COLO668 (cell line): Measurements from ENCODE around the gene SLC25A26.
"Not testable (repeated sequence)": the region's sequence is repeated elsewhere in the genome, so short reads cannot be mapped to it uniquely, and the experiment has no call there.

Source experiments
- DNase-seq: peaks from one replicate; lab custom pipeline; 2025; ENCODE audit not compliant: unreplicated experiment; lab: John Stamatoyannopoulos, UW

The SLC25A26 gene

DNA sequence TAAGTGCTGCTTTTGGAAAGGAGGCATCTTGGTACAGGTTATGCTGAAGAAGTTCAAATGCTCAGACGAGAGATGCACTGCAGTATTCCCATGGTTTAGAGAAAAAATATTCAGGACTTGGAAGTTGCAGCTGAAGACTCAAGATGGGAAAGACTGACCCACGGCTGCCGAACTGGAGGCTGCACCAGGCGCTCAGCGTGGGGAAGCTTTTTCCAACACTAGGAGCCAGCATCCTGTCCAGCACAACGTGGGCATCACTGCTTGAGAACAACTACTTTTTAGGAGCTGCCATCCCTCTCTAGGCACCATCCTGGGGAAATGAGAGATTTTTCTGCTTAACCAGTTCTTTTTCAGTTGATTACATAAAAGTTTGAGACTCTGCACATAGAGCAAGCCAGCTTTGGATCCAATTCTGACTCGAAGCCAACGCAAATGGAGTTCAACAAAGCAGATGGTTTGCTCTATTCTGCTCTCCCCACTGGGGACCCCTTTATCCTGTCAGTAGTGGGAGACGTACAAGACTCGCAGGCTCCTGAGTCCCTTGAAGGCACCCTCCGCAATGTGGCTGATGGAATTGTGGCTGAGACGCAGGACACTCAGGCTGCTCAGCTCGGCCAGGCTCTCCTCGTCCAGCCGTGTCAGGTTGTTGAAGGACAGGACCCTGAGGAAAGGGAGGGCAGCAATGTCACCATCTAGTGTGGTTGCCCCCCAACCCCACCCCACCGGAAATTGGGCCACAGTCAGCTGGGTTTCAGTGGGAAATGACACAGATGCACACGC lies 186.2 kb downstream of the SLC25A26 start:
- no peak for DNase-seq

GRCh38 chr3:66407611-66408218 lies 186.9 kb downstream of the SLC25A26 start:
- DNase-seq = peak; percentile 66

DNA sequence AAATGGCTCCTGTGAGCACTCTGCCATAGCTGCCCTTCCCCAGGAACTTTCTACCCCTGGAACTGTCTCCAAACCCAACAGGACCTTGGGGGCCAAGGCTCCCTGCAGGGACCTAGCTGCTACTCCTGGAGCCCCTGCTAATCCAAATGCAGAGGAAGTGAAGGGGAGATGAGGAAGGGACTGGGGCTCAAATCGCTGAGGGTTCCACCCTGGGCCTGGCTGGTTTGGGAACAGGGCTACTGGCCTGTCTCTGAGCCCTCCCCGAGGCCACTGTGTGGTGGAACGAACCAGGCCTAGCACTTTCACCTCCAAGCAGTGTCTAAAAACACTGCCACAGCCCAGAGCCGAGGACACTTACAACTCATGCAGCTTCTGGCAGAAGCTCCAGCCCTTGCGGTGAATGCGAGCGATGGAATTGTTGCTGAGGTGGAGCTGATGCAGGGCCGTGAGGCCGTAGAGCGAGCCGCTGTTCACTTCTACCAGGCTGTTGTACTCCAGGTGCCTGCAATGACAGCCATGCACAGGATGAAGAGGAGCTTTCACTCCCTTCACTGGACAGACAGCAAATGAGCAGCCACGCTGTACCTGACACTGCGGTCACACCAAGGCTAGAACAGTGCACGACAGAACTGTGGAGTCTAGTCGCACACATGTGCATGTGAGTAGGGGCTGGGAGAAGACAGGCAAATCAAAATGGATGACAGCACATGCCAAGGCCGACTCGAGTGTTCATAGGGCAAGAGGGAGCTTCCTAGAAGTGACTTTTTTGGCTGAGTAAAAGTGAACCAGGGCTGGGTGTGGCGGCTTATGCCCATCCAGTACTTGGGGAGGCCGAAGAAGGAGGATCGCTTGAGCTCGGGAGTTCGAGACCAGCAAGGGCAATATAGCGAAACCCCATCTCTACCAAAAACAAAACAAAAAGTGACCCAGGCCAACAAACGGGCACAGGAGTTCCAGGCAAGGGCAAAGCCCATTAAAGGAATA lies 189.3 kb downstream of the SLC25A26 start:
- no peak for DNase-seq

DNA sequence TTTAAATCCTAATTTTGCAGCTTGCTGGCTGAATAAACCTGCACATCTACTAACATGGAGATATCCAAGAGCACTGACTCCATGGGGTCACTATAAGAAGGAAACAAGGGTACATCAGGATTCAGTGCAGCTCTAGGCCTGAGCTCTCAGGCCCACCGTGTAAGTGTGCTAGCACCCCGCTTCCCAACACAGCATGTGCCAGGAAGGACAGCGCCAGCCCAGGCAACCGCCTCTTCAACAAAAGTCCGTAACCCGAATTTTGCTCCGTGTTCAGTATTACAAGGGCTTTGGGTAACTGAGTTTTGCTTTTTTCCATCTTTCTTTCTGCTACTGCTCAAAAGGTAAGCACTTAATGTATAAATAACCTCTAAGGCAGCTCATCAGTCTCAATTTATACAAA lies 190.2 kb downstream of the SLC25A26 start:
- DNase-seq = no peak

- no peak for DNase-seq
These were observed 190.7 kb downstream of the SLC25A26 start for GRCh38 chr3:66411474-66411873.

- DNase-seq = no peak
These were observed 191.4 kb downstream of the SLC25A26 start for GRCh38 chr3:66411961-66412887.

- DNase-seq = no peak
These were observed 192.4 kb downstream of the SLC25A26 start for GRCh38 chr3:66413151-66413751.

DNA sequence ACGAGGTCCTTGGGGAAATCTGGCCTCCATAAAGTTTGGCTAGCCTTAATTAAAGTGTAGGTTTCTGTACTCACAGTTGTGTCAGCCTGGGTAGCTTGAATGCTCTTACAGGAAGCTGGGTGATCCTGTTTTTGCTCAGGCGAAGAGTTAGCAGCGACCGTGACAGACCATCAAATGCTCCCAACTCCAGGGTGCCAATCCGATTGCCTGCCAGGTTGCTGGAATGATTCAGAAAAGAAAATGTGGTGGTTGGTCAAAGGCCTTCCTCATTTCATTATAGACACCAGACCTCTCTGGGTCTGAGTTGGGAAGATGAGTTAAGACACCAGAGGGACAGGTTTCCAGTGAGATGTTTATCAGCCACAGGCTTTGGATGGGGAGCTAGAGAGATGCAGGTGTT lies 194.0 kb downstream of the SLC25A26 start:
- no peak for DNase-seq

DNA sequence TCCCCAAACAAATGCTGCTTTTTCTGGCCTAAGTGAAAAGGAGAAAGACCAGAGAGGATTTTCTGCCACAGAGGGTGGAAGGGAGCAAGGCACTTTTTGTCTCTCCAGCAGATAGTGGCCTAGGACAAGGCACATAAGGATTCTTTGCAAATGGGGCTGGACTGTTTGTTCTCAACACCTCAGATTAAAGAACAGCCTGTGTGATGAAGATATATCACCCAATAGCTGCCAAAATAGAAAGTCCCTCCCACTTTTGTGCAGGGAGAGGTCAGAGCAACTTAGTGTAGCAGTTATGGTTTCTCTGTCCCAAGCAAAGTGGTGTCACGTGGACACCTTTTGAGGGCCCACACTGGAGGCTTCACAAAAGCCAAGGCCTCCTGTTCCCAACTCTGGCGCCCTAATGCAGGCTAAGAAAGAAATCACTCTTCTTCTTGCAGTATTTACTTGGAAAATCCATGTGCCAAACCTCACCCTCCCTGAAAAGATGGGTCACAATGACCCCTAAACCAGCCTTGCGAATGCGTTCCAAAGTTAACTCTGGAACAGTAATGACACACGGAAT lies 195.1 kb downstream of the SLC25A26 start:
- DNase-seq = no peak

GRCh38 chr3:66416556-66417304 lies 195.9 kb downstream of the SLC25A26 start:
- DNase-seq = no peak

DNA sequence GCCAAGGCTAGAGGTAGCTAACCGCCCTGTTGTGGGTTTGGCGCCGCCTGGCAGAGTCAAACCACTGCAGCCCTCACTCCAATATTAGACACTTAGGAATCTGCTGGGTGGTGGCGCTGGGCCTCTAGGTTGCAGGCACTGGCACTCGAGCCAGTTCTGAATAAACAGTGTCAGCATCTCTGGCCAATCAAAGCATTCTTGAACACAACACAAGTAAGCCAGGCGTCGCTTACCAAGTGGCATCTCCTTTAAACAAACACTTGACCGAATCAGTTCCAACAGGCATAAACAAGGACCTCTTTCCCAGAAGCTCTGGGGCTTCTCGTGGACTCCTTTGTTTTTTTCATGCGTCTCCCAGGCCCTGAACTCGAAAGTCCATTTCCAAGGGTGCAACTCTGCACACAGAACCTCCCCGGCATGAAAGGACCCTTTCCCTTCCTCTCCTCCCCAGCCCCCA lies 197.7 kb downstream of the SLC25A26 start:
- DNase-seq = peak; percentile 7

DNA sequence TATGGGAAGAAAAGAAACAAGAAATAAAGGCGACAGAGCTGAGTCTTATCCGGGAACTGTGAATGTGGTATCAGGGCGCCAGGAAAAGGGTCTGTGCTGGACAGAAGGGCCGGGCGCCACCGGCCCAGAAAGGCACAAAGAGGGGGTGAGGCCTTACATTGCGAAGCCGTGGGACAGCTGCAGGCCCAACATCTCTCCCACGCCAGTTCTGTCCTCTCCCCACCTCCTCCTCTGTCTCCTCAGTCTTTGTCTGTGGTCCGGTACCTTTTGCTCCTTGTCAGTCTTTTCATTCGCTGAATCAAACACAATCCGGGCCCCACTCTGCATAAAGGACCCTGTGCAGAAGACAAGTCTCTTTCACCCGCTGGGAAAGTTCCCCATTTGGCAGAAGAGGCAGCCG lies 198.2 kb downstream of the SLC25A26 start:
- DNase-seq = no peak

DNA sequence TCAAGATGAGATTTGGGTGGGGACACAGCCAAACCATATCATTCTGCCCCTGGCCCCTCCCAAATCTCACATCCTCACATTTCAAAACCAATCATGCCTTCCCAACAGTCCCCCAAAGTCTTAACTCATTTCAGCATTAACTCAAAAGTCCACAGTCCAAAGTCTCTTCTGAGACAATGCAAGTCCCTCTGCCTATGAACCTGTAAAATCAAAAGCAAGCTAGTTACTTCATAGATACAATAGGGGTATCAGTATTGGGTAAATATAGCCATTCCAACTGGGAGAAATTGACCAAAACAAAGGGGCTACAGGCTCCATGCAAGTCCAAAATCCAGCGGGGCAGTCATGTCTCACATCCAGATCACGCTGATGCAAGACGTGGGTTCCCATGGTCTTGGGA lies 200.3 kb downstream of the SLC25A26 start:
- DNase-seq = not testable (repeated sequence)

- DNase-seq = not testable (repeated sequence)
These were observed 201.1 kb downstream of the SLC25A26 start for GRCh38 chr3:66421893-66422292.

DNA sequence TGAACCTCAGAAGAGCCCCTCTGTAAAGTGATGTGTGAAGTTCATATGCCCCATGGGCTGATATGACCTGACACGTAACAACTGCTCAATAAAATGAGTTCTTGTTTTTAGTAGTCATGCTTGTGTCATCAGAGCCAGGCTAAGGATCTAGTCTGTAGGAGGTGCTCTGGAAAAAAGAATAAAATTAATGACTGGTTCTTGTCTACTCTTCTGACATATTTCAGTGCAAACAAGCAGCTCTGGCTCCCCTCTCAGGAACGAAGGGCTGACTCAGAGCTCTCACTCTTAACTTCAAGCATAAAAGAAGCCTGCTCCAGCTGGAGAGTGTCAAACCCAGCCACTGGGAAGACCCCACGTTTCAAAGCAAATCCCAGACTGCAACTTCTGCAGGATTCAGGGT lies 203.0 kb downstream of the SLC25A26 start:
- DNase-seq = no peak

DNA sequence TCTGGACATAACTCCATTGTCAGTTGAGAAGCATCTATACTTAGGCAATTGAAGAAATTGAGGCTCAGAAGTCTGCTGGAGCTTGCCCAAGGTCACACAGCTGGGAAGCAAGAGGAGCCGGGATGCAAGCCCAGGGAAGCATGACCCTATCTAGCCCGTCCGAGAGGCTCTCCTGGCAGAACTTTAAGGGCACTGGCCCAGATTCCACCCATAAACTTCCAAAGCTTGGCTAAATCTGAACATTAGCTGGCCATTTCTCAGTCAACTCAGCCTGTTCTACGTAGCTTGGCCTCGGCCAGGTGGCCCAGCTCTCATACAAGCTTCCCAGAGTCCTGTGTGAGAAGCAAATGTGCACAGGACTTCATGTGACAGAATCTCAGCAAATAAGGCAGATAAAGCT lies 204.2 kb downstream of the SLC25A26 start:
- no peak for DNase-seq

DNA sequence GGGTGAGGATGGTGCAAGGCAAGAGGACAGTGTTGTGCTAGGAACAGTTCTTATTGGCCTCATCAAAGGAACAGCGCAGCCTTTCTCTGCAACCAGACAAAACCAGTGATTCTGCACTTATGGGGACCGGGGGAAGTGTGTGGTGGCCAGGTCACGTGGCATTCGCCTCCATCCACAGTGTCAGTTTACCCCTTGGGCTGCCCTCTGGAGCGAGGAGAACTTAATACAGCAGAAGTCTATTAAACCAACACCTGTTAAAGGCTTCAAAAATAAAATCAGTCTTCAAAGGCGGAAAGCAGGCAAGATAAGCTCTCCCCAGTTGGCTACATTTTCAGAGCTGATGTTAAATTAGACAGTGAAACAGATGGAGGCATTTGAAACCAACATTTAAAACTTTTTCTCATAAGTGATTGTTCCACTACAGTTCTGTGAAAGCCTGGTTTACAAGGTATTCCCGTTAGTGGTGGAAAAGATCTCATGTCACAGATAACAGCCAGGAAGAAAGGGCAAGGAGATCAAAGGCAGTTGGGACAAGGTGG lies 204.8 kb downstream of the SLC25A26 start:
- no peak for DNase-seq

DNA sequence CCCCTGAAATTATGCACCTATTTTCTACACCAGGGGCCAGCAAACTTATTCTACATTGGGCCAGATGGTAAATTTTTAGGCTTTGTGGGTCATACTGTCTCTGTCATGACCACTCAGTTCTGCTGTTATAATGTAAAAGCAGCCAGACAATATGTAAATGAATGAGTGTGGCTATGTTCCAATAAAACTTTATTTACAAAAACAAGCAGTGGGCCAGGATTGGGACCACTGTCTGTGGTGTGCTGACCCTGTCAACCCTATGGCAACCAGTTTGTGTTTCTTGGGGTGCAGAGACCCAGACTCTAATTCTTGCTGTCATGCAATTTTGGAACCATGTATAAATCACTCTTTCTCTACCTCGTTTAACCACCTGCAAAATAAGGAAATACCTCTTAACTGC lies 205.3 kb downstream of the SLC25A26 start:
- DNase-seq = no peak

DNA sequence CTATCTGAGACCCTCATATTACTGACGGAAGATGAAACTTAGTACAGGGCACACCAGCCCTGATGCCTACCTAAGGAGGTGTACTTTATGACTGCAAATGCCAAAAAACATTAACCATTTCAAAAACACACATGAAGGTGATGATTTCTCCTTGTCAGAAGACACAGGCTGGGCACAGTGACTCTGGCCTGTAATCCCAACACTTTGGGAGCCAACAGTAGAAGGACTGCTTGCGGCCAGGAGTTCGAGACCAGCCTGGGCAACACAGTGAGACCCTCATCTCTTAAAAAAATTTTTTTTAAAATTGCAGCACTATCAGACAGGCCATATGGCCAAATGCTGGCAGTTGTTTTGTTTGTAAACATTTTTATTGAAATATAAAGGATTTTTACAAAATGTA lies 206.6 kb downstream of the SLC25A26 start:
- no peak for DNase-seq
